ENCODE data around the gene FEM1B.

- TF ChIP-seq CTCF (IDR thresholded peaks at IDR 0.05) = no peak
- no peak for TF ChIP-seq POLR2A (IDR thresholded peaks at IDR 0.05)
Observed at GRCh38 chr15:68341760-68342725, 64.5 kb downstream of the FEM1B start.
